Stimulated activated naive CD8-positive, alpha-beta T cell treated with anti-CD3 and anti-CD28 coated beads, Interleukin-15, Interleukin-2, amounts not matched to agents 100 ng/mL and 50 ng/mL, for 24 hours (primary cell): ENCODE results near the gene CWC22.
"Not testable (repeated sequence)": the region's sequence is repeated elsewhere in the genome, so short reads cannot be mapped to it uniquely, and the experiment has no call there.

ENCODE experiments used
- H3K27ac Mint-ChIP-seq: one replicate; pipeline ENCODE4 v1.8.0; 2021; ENCODE audit warnings: mild to moderate bottlenecking, mixed read lengths
- H3K27me3 Mint-ChIP-seq: one replicate; pipeline ENCODE4 v1.8.0; 2021; ENCODE audit warnings: mixed read lengths
- H3K36me3 Mint-ChIP-seq: one replicate; pipeline ENCODE4 v1.8.0; 2021; ENCODE audit warnings: low read depth, mixed read lengths
- H3K4me1 Mint-ChIP-seq: one replicate; pipeline ENCODE4 v1.8.0; 2021; ENCODE audit warnings: low read depth, mixed read lengths
- H3K4me3 Mint-ChIP-seq: one replicate; pipeline ENCODE4 v1.8.0; 2021; ENCODE audit warnings: mild to moderate bottlenecking, mixed read lengths
- H3K9me3 Mint-ChIP-seq: one replicate; pipeline ENCODE4 v1.8.0; 2021; ENCODE audit warnings: mixed read lengths

Gene CWC22

DNA sequence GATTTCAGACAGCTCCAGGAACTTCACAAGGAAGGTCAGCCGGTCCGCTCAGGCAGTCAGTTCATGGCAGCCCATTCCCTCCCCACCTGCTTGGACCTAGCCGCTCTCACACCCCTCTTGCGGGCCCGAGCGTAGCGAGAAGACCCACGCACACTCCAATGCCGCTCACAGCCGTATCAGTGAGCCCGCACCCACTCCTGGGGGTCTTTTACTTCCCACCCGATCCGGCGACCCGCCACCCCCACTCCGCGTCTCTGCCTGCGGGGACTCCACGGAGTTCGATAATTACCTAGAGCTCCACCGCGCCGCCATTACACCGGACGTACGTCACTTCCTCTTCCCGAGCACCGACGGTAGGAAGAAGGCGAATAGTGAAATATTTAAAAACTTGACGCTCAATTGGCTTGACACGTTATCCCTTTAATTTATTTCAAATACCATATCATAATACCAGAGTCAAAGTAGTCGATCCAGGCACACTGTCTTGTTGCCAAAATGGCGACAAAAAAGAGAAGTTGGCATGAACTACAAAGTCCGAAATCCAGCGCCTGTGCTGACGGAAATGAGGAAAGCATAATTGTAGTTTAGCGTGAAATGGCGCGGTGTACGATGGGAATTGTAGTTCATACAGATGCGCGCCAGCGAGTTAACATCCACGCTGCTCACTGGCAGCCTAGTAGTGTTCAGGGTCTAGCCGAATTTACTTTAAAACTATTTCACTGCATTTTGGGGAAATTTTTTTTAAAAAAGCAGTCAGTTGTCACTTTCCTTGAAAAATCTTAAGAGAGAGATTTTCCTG lies at the start of gene CWC22:
TSS of gene CWC22 (minus strand) at position 517 of the 799 bp plus-strand sequence. CDS start 13,956 bp downstream, outside the sequence.
- H3K4me1 Mint-ChIP-seq, result peaks cover 46% of the 10 kb centered on the region
- H3K27ac Mint-ChIP-seq, result peak within 1 kb of the TSS; percentile 100
- H3K36me3 Mint-ChIP-seq, result peaks cover 19% of the 10 kb centered on the region

GRCh38 chr2:180056367-180057118 lies 49.4 kb upstream of the CWC22 start:
- Mint-ChIP-seq H3K36me3 (no peaks in the 10 kb centered on the region), H3K9me3 (no peaks in the 10 kb centered on the region), H3K27me3 (peaks cover 6% of the 10 kb centered on the region), H3K4me1 (no peaks in the 10 kb centered on the region), H3K27ac (no peak overlapping the region), H3K4me3 (no peak overlapping the region)

More for the DNA sequence above, at the start of gene CWC22:
- H3K27me3 Mint-ChIP-seq, result no peaks in the 10 kb centered on the region
- H3K4me3 Mint-ChIP-seq, result peak within 1 kb of the TSS; percentile 98
- no peaks in the 10 kb centered on the region for H3K9me3 Mint-ChIP-seq

GRCh38 chr2:180054576-180054975 lies 47.5 kb upstream of the CWC22 start:
- H3K27me3 Mint-ChIP-seq, result peaks cover 13% of the 10 kb centered on the region
- not testable (repeated sequence) for H3K4me3 Mint-ChIP-seq, H3K36me3 Mint-ChIP-seq, H3K4me1 Mint-ChIP-seq, H3K9me3 Mint-ChIP-seq
- H3K27ac Mint-ChIP-seq, result peak overlapping the region; percentile 2

GRCh38 chr2:180050246-180050645 lies 43.1 kb upstream of the CWC22 start:
- Mint-ChIP-seq H3K9me3 (no peaks in the 10 kb centered on the region), H3K4me3 (no peak overlapping the region), H3K36me3 (no peaks in the 10 kb centered on the region), H3K4me1 (no peaks in the 10 kb centered on the region), H3K27me3 (peaks cover 28% of the 10 kb centered on the region), H3K27ac (no peak overlapping the region)

DNA sequence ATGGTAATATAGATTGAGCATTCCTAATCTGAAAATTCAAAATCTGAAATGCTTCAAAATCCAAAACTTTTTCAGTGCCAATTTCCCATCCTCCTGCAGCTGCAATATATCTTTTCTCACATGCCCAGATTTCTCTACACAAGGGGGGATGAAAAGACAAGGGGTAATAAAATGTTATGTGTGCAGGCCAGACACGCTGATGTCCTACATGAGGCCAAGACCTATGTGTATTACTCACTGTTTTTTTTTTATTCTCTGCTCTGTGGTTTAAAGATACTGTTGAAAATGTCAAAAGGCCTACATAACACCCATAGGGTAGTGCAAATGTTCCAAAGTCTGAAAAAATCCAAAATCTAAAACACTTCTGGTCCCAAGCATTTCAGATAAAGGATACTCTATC lies 41.2 kb upstream of the CWC22 start:
- Mint-ChIP-seq H3K9me3 (no peaks in the 10 kb centered on the region), H3K27ac (no peak overlapping the region), H3K4me3 (no peak overlapping the region), H3K27me3 (peaks cover 43% of the 10 kb centered on the region), H3K4me1 (no peaks in the 10 kb centered on the region), H3K36me3 (no peaks in the 10 kb centered on the region)

DNA sequence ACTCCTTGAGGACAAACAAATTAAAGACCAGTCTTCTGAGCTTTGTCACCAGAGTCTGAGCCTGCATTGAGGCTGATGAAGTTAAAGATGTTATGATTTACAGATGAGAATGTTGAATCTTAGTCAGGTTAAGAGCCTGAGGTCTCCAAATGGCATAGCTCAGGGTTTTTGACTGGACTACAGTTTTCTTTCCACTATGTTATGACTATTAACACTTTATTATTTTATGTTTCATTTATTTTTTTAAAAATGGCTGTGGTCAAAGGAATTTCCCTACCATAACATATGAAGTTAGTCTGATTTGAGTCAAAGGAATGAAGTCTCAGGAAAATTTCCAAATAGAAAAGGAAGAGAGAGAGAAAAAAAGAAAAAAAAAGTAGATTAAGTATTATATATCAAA lies 39.7 kb upstream of the CWC22 start:
- no peaks in the 10 kb centered on the region for H3K9me3 Mint-ChIP-seq

GRCh38 chr2:180046202-180046601 lies 39.1 kb upstream of the CWC22 start:
- H3K27ac Mint-ChIP-seq, result no peak overlapping the region
- no peaks in the 10 kb centered on the region for H3K4me1 Mint-ChIP-seq
- H3K36me3 Mint-ChIP-seq, result no peaks in the 10 kb centered on the region
- H3K9me3 Mint-ChIP-seq, result no peaks in the 10 kb centered on the region
- no peak overlapping the region for H3K4me3 Mint-ChIP-seq
- peaks cover 52% of the 10 kb centered on the region for H3K27me3 Mint-ChIP-seq

More for the DNA sequence above, 39.7 kb upstream of the CWC22 start:
- Mint-ChIP-seq H3K4me3 (no peak overlapping the region), H3K27ac (no peak overlapping the region), H3K36me3 (no peaks in the 10 kb centered on the region), H3K27me3 (peaks cover 47% of the 10 kb centered on the region), H3K4me1 (no peaks in the 10 kb centered on the region)

DNA sequence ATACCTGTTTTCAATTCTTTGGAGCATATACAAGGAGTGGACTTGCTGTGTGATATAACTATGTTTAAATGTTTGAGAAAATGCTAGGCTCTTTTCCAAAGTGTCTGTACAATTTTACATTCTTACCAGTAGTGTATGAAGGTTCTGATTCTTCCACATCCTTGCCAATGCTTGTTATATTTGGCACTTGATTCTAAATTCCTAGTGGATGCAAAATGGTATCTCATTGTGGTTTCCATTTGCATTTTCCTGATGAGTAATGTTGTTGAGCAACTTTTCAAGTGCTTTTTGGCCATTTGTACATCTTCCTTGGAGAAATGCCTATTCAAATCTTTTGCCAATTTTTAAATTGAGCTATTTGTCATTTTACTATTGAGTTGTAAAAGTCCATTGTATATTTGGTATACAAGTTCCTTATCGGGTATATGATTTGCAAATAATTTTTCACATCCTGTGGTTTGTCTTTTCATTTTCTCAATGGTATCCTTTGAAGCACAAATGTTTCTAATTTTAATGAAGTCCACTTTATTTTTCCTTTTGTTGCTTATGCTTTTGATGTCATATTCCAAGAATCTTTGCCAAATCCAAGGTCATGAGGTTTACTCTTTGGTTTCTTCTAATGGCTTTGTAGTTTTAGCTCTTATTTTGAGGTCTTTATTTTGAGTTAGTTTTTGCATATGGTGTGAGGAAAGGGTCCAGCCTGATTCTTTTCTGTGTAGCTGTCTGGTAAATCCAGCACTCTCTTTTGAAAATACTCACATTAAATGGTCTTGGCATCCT lies 33.2 kb upstream of the CWC22 start:
- no peaks in the 10 kb centered on the region for H3K4me1 Mint-ChIP-seq
- no peak overlapping the region for H3K4me3 Mint-ChIP-seq
- H3K27me3 Mint-ChIP-seq, result peaks cover 71% of the 10 kb centered on the region
- H3K27ac Mint-ChIP-seq, result no peak overlapping the region
- H3K9me3 Mint-ChIP-seq, result no peaks in the 10 kb centered on the region
- no peaks in the 10 kb centered on the region for H3K36me3 Mint-ChIP-seq

DNA sequence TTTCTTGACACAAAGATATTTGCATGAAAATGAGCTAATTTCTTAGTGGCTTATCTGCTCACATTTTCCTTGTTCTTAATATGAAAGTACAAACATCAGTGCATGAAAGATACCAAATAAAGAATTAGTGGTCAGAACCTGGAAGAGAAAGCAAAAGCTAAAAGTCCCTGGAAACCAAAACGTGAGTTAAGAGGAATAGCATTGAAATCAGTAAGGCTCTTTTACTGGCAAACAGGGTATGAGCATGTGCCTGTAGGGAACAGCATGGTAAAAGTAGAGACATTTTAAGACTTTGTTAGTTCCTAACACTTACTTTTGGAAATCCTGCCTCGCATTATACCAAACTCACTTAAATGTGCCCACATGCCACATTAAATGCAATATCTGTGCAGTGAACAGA lies 31.9 kb upstream of the CWC22 start:
- H3K4me1 Mint-ChIP-seq, result no peaks in the 10 kb centered on the region
- H3K27ac Mint-ChIP-seq, result no peak overlapping the region
- H3K36me3 Mint-ChIP-seq, result no peaks in the 10 kb centered on the region
- H3K9me3 Mint-ChIP-seq, result no peaks in the 10 kb centered on the region
- H3K27me3 Mint-ChIP-seq, result peaks cover 69% of the 10 kb centered on the region
- H3K4me3 Mint-ChIP-seq, result no peak overlapping the region

- Mint-ChIP-seq H3K27me3 (peaks cover 61% of the 10 kb centered on the region), H3K9me3 (peaks cover 15% of the 10 kb centered on the region), H3K36me3 (no peaks in the 10 kb centered on the region), H3K27ac (no peak overlapping the region), H3K4me3 (no peak overlapping the region), H3K4me1 (no peaks in the 10 kb centered on the region)
Observed at GRCh38 chr2:180033993-180034894, 27.1 kb upstream of the CWC22 start.

- peaks cover 17% of the 10 kb centered on the region for H3K9me3 Mint-ChIP-seq
- H3K4me3 Mint-ChIP-seq, result no peak overlapping the region
- no peaks in the 10 kb centered on the region for H3K4me1 Mint-ChIP-seq
- H3K27me3 Mint-ChIP-seq, result peaks cover 46% of the 10 kb centered on the region
- no peaks in the 10 kb centered on the region for H3K36me3 Mint-ChIP-seq
- no peak overlapping the region for H3K27ac Mint-ChIP-seq
Observed at GRCh38 chr2:180029575-180029974, 22.5 kb upstream of the CWC22 start.

DNA sequence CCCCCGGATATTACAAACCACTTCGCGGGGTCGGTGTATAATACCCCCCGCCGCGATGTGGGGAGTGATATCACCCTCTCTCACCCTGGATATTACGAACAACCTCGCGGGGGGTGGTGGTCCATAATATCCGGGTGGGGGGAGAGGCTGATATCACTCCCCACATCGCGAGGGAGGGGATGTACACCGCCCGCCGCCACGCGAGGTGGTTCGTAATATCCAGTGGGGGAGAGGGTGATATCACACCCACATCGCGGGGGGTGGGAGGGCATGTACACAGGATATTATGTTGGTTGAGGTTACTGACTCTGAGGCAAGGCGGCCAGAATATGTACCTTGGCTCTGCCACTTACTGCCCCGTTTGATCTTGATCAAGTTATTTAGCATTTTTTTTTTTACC lies 14.8 kb upstream of the CWC22 start:
- Mint-ChIP-seq H3K4me3 (no peak overlapping the region), H3K9me3 (no peaks in the 10 kb centered on the region), H3K27me3 (peaks cover 20% of the 10 kb centered on the region), H3K4me1 (no peaks in the 10 kb centered on the region), H3K36me3 (no peaks in the 10 kb centered on the region), H3K27ac (no peak overlapping the region)

DNA sequence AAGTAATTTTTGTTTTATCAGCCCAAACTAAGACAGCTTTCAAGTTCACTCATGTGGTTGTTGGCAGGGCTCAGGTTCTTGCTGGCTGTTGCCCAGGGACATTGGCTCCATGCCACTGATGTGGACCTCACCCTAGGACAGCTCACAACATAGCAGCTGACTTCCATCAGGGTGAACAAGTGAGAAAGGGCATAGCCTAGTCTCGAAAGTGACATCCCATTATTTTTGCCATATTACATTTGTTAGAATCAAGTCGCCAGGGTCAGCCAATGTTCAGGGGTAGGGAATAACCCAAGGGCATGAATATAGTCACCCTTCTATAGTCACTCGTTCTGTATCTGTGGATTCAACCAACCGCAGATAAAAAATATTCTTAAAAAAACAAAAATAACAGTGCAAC lies 10.7 kb upstream of the CWC22 start:
- no peak overlapping the region for H3K27ac Mint-ChIP-seq
- no peaks in the 10 kb centered on the region for H3K9me3 Mint-ChIP-seq
- H3K4me1 Mint-ChIP-seq, result no peaks in the 10 kb centered on the region
- no peaks in the 10 kb centered on the region for H3K36me3 Mint-ChIP-seq
- no peak overlapping the region for H3K4me3 Mint-ChIP-seq
- peaks cover 13% of the 10 kb centered on the region for H3K27me3 Mint-ChIP-seq

GRCh38 chr2:180016937-180017336 lies 9.8 kb upstream of the CWC22 start:
- Mint-ChIP-seq H3K27me3 (peaks cover 9% of the 10 kb centered on the region), H3K36me3 (no peaks in the 10 kb centered on the region), H3K4me3 (no peak overlapping the region), H3K27ac (no peak overlapping the region), H3K9me3 (no peaks in the 10 kb centered on the region), H3K4me1 (no peaks in the 10 kb centered on the region)
